GM12892 (cell line): ENCODE measurements around the gene PRKCH.

Experiments
- POLR2A ChIP-seq: IDR thresholded peaks from 2 replicates; pipeline ENCODE4 v1.6.1; 2011; ENCODE audit warnings: low read depth, low read length, control low read depth
- POLR2AphosphoS5 ChIP-seq: IDR thresholded peaks from 2 replicates; pipeline ENCODE4 v1.6.1; 2011; ENCODE audit warnings: low read depth, low read length, control low read depth
- TAF1 ChIP-seq: IDR thresholded peaks from 2 replicates; pipeline ENCODE4 v1.6.1; 2011; ENCODE audit warnings: low read depth, mild to moderate bottlenecking, control low read depth, low read length, borderline replicate concordance

- TF ChIP-seq POLR2AphosphoS5 (no peak), TAF1 (peak; percentile 86), POLR2A (no peak)
Measured at GRCh38 chr14:61568572-61569011, 247.2 kb downstream of the PRKCH start.
